GM06990 (cell line): ENCODE results near the gene ADISSP.

Source experiments
- DNase-seq: peaks from one replicate; pipeline ENCODE4 v3.0.0-alpha.2; 2011; ENCODE audit not compliant: insufficient read length; ENCODE audit errors: extremely low read depth
- H3K27me3 ChIP-seq: replicated peaks from 2 replicates; pipeline ENCODE4 v1.6.0; 2011; ENCODE audit warnings: low read length; ENCODE audit not compliant: control insufficient read depth, insufficient read depth
- H3K36me3 ChIP-seq: 2 replicates; pipeline ENCODE4 v1.5.1; 2011; ENCODE audit warnings: low read length; ENCODE audit not compliant: control insufficient read depth, insufficient read depth
- H3K4me3 ChIP-seq: replicated peaks from 2 replicates; pipeline ENCODE4 v1.5.1; 2011; ENCODE audit warnings: low read depth, mild to moderate bottlenecking, control low read depth, low read length
- CTCF ChIP-seq: IDR thresholded peaks from 2 replicates; pipeline ENCODE4 v1.5.1; 2011; ENCODE audit warnings: low read length, control low read depth, mild to moderate bottlenecking, inconsistent platforms; ENCODE audit not compliant: insufficient read depth, poor library complexity, severe bottlenecking

ADISSP gene

GRCh38 chr20:3767427-3768341 lies at the start of gene ADISSP:
ADISSP (minus strand) TSS chr20:3767753; CDS start chr20:3760100, 7,653 bp downstream.
- H3K4me3 ChIP-seq, result peak within 1 kb of the TSS; percentile 85
- no peaks in the 10 kb centered on the region for H3K27me3 ChIP-seq
- no peaks in the 10 kb centered on the region; the same call in none of the 2 replicates for H3K36me3 ChIP-seq
- peak; percentile 98 for DNase-seq
- peak; percentile 37 for TF ChIP-seq CTCF

GRCh38 chr20:3815703-3816315 lies 48.3 kb upstream of the ADISSP start:
- Histone ChIP-seq H3K36me3 (no peaks in the 10 kb centered on the region), H3K4me3 (no peak overlapping the region), H3K27me3 (no peaks in the 10 kb centered on the region)
- no peak for TF ChIP-seq CTCF
- DNase-seq, result no peak

- no peak for TF ChIP-seq CTCF
- Histone ChIP-seq H3K36me3 (no peaks in the 10 kb centered on the region), H3K27me3 (no peaks in the 10 kb centered on the region), H3K4me3 (no peak overlapping the region)
- DNase-seq, result no peak
These were observed 47.5 kb upstream of the ADISSP start for GRCh38 chr20:3814928-3815495.

- Histone ChIP-seq H3K27me3 (no peaks in the 10 kb centered on the region), H3K36me3 (no peaks in the 10 kb centered on the region), H3K4me3 (no peak overlapping the region)
- no peak for DNase-seq
- TF ChIP-seq CTCF, result no peak
These were observed 46.5 kb upstream of the ADISSP start for GRCh38 chr20:3813848-3814581.

GRCh38 chr20:3812975-3813847 lies 45.7 kb upstream of the ADISSP start:
- H3K36me3 ChIP-seq, result no peaks in the 10 kb centered on the region
- DNase-seq, result no peak
- no peak for TF ChIP-seq CTCF
- H3K27me3 ChIP-seq, result no peaks in the 10 kb centered on the region
- no peak overlapping the region for H3K4me3 ChIP-seq
